Activated naive CD4-positive, alpha-beta T cell treated with anti-CD3 and anti-CD28 coated beads, Interleukin-2, amount 50 U/mL, for 16 hours (primary cell): ENCODE measurements around the gene GFRA1.

Source experiments
- DNase-seq: peaks from one replicate; pipeline ENCODE4 v3.0.0-alpha.2; 2020

The GFRA1 gene

DNA sequence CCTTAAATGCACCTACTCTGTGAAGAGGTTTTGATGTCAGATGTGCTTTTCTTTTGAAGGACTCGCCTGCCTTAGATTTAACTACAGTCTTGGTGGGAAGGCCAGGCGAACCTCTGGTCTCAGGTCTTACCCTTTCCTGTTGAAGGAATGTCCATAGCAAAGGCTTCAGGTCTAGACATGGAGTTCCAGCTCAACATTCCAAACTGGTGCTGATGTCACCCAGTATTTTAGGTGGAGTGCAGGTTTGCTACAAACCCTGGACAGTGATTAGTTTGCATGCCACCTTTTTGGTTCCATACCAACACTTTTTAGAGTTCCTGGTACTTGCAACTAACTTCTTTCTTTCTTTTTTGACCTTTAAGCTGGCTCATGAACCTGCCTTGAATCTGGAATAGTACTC, 258.7 kb downstream of the GFRA1 start:
- DNase-seq = no peak

- no peak for DNase-seq
These were observed 261.1 kb downstream of the GFRA1 start for GRCh38 chr10:116011929-116012328.

DNA sequence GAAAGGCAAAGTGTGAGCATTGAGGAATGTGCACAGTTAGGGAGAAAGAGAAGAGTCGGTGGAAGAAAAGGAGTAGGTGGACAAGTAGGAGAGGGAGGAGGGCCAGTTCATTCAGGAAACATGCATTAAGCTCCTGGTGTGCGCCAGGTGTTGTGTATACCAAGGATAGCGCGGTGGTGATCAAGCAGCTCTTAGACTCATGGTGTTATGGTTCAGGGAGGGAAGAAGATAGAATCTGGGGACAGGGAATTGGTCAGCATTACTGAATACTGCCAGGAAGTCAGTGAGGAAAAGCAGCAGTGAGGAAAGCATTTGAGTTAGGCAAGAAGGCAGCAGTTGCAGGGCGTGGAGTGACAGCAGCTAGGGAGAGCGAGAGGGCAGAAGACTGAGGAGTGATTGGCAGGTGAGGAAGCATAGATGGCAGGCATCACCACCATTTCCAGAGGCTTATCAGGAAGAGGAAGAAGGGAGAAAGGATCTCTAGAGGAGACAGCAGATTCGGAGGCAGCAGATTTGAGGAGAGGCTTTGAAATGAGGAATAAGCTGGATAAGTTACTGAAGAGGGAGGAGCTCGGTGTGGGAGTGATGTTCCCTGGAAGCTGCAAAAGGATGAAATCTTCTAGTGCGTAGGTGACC, 265.6 kb downstream of the GFRA1 start:
- no peak for DNase-seq
